Activated naive CD4-positive, alpha-beta T cell treated with anti-CD3 and anti-CD28 coated beads, Interleukin-2, amount 50 U/mL, for 24 hours (primary cell): Measurements from ENCODE around the gene RABGAP1L.
"Not testable (repeated sequence)": the region's sequence is repeated elsewhere in the genome, so short reads cannot be mapped to it uniquely, and the experiment has no call there.

Experiments used
- H3K27ac Mint-ChIP-seq: one replicate; pipeline ENCODE4 v1.8.0; 2021; ENCODE audit warnings: mild to moderate bottlenecking, mixed read lengths
- H3K27me3 Mint-ChIP-seq: one replicate; pipeline ENCODE4 v1.8.0; 2021; ENCODE audit warnings: mixed read lengths
- H3K36me3 Mint-ChIP-seq: one replicate; pipeline ENCODE4 v1.8.0; 2021; ENCODE audit warnings: mixed read lengths
- H3K4me1 Mint-ChIP-seq: one replicate; pipeline ENCODE4 v1.8.0; 2021; ENCODE audit warnings: mixed read lengths
- H3K4me3 Mint-ChIP-seq: one replicate; pipeline ENCODE4 v1.8.0; 2021; ENCODE audit warnings: mild to moderate bottlenecking, mixed read lengths
- H3K9me3 Mint-ChIP-seq: one replicate; pipeline ENCODE4 v1.8.0; 2021; ENCODE audit warnings: mixed read lengths

Gene RABGAP1L

GRCh38 chr1:174799136-174799479 is 639.8 kb downstream of the RABGAP1L start:
- no peak overlapping the region for H3K27ac Mint-ChIP-seq
- H3K4me1 Mint-ChIP-seq: peaks cover 7% of the 10 kb centered on the region
- H3K27me3 Mint-ChIP-seq: no peaks in the 10 kb centered on the region
- H3K4me3 Mint-ChIP-seq: no peak overlapping the region
- no peaks in the 10 kb centered on the region for H3K9me3 Mint-ChIP-seq
- no peaks in the 10 kb centered on the region for H3K36me3 Mint-ChIP-seq

GRCh38 chr1:174800216-174800851 is 641.0 kb downstream of the RABGAP1L start:
- Mint-ChIP-seq H3K9me3 (no peaks in the 10 kb centered on the region), H3K4me3 (no peak overlapping the region), H3K4me1 (peaks cover 7% of the 10 kb centered on the region), H3K27ac (no peak overlapping the region), H3K36me3 (no peaks in the 10 kb centered on the region), H3K27me3 (no peaks in the 10 kb centered on the region)

GRCh38 chr1:174800876-174801275 is 641.6 kb downstream of the RABGAP1L start:
- no peaks in the 10 kb centered on the region for H3K36me3 Mint-ChIP-seq
- no peak overlapping the region for H3K4me3 Mint-ChIP-seq

GRCh38 chr1:174809755-174810280 is 650.5 kb downstream of the RABGAP1L start:
- peaks cover 12% of the 10 kb centered on the region for H3K36me3 Mint-ChIP-seq
- H3K4me3 Mint-ChIP-seq: no peak overlapping the region
- no peak overlapping the region for H3K27ac Mint-ChIP-seq
- peaks cover 11% of the 10 kb centered on the region for H3K4me1 Mint-ChIP-seq
- no peaks in the 10 kb centered on the region for H3K9me3 Mint-ChIP-seq
- H3K27me3 Mint-ChIP-seq: no peaks in the 10 kb centered on the region

More at GRCh38 chr1:174800876-174801275, 641.6 kb downstream of the RABGAP1L start:
- no peaks in the 10 kb centered on the region for H3K9me3 Mint-ChIP-seq
- H3K27me3 Mint-ChIP-seq: no peaks in the 10 kb centered on the region
- H3K27ac Mint-ChIP-seq: no peak overlapping the region
- peaks cover 7% of the 10 kb centered on the region for H3K4me1 Mint-ChIP-seq

GRCh38 chr1:174812016-174812415 is 652.7 kb downstream of the RABGAP1L start:
- no peak overlapping the region for H3K4me3 Mint-ChIP-seq
- H3K27me3 Mint-ChIP-seq: no peaks in the 10 kb centered on the region
- H3K9me3 Mint-ChIP-seq: no peaks in the 10 kb centered on the region
- peaks cover 19% of the 10 kb centered on the region for H3K4me1 Mint-ChIP-seq
- H3K27ac Mint-ChIP-seq: no peak overlapping the region
- peaks cover 15% of the 10 kb centered on the region for H3K36me3 Mint-ChIP-seq

GRCh38 chr1:174812656-174813055 is 653.3 kb downstream of the RABGAP1L start:
- H3K9me3 Mint-ChIP-seq: no peaks in the 10 kb centered on the region
- no peak overlapping the region for H3K27ac Mint-ChIP-seq
- H3K27me3 Mint-ChIP-seq: no peaks in the 10 kb centered on the region
- peaks cover 19% of the 10 kb centered on the region for H3K4me1 Mint-ChIP-seq
- peaks cover 15% of the 10 kb centered on the region for H3K36me3 Mint-ChIP-seq
- H3K4me3 Mint-ChIP-seq: no peak overlapping the region

- H3K9me3 Mint-ChIP-seq: no peaks in the 10 kb centered on the region
- H3K36me3 Mint-ChIP-seq: peaks cover 25% of the 10 kb centered on the region
- no peak overlapping the region for H3K4me3 Mint-ChIP-seq
- peak overlapping the region; percentile 63 for H3K27ac Mint-ChIP-seq
- no peaks in the 10 kb centered on the region for H3K27me3 Mint-ChIP-seq
- peaks cover 24% of the 10 kb centered on the region for H3K4me1 Mint-ChIP-seq
Observed at GRCh38 chr1:174815036-174815435, 655.7 kb downstream of the RABGAP1L start.

- no peak overlapping the region for H3K27ac Mint-ChIP-seq
- no peak overlapping the region for H3K4me3 Mint-ChIP-seq
- no peaks in the 10 kb centered on the region for H3K27me3 Mint-ChIP-seq
- peaks cover 4% of the 10 kb centered on the region for H3K9me3 Mint-ChIP-seq
- H3K36me3 Mint-ChIP-seq: peaks cover 28% of the 10 kb centered on the region
- H3K4me1 Mint-ChIP-seq: peaks cover 24% of the 10 kb centered on the region
Observed at GRCh38 chr1:174815474-174815908, 656.2 kb downstream of the RABGAP1L start.

GRCh38 chr1:174816621-174817020 is 657.3 kb downstream of the RABGAP1L start:
- H3K4me3 Mint-ChIP-seq, H3K9me3 Mint-ChIP-seq, H3K27me3 Mint-ChIP-seq, H3K27ac Mint-ChIP-seq: not testable (repeated sequence)
- H3K4me1 Mint-ChIP-seq: peaks cover 24% of the 10 kb centered on the region
- H3K36me3 Mint-ChIP-seq: peaks cover 31% of the 10 kb centered on the region

GRCh38 chr1:174818014-174818616 is 658.8 kb downstream of the RABGAP1L start:
- no peak overlapping the region for H3K27ac Mint-ChIP-seq
- H3K4me1 Mint-ChIP-seq: peaks cover 18% of the 10 kb centered on the region
- H3K27me3 Mint-ChIP-seq: no peaks in the 10 kb centered on the region
- no peak overlapping the region for H3K4me3 Mint-ChIP-seq
- H3K36me3 Mint-ChIP-seq: peaks cover 24% of the 10 kb centered on the region
- peaks cover 5% of the 10 kb centered on the region for H3K9me3 Mint-ChIP-seq

GRCh38 chr1:174818951-174819350 is 659.6 kb downstream of the RABGAP1L start:
- H3K9me3 Mint-ChIP-seq: peaks cover 5% of the 10 kb centered on the region
- H3K36me3 Mint-ChIP-seq: peaks cover 23% of the 10 kb centered on the region
- H3K4me1 Mint-ChIP-seq: peaks cover 18% of the 10 kb centered on the region
- no peak overlapping the region for H3K4me3 Mint-ChIP-seq
- H3K27me3 Mint-ChIP-seq: no peaks in the 10 kb centered on the region
- no peak overlapping the region for H3K27ac Mint-ChIP-seq

- H3K36me3 Mint-ChIP-seq: peaks cover 23% of the 10 kb centered on the region
- peaks cover 5% of the 10 kb centered on the region for H3K9me3 Mint-ChIP-seq
- H3K4me1 Mint-ChIP-seq: peaks cover 18% of the 10 kb centered on the region
- H3K4me3 Mint-ChIP-seq: no peak overlapping the region
- no peak overlapping the region for H3K27ac Mint-ChIP-seq
- no peaks in the 10 kb centered on the region for H3K27me3 Mint-ChIP-seq
Observed at GRCh38 chr1:174819596-174819995, 660.3 kb downstream of the RABGAP1L start.

- Mint-ChIP-seq H3K4me3 (no peak overlapping the region), H3K9me3 (peaks cover 4% of the 10 kb centered on the region), H3K36me3 (peaks cover 14% of the 10 kb centered on the region), H3K27me3 (no peaks in the 10 kb centered on the region), H3K27ac (no peak overlapping the region), H3K4me1 (peaks cover 12% of the 10 kb centered on the region)
Observed at GRCh38 chr1:174825127-174825526, 665.8 kb downstream of the RABGAP1L start.

GRCh38 chr1:174825806-174826205 is 666.5 kb downstream of the RABGAP1L start:
- H3K27me3 Mint-ChIP-seq: no peaks in the 10 kb centered on the region
- peaks cover 12% of the 10 kb centered on the region for H3K4me1 Mint-ChIP-seq
- H3K27ac Mint-ChIP-seq: no peak overlapping the region
- no peak overlapping the region for H3K4me3 Mint-ChIP-seq
- no peaks in the 10 kb centered on the region for H3K9me3 Mint-ChIP-seq
- H3K36me3 Mint-ChIP-seq: peaks cover 12% of the 10 kb centered on the region

- H3K36me3 Mint-ChIP-seq: peaks cover 9% of the 10 kb centered on the region
- no peak overlapping the region for H3K4me3 Mint-ChIP-seq
- H3K27ac Mint-ChIP-seq: no peak overlapping the region
- peaks cover 15% of the 10 kb centered on the region for H3K4me1 Mint-ChIP-seq
- H3K27me3 Mint-ChIP-seq: no peaks in the 10 kb centered on the region
- no peaks in the 10 kb centered on the region for H3K9me3 Mint-ChIP-seq
Observed at GRCh38 chr1:174828264-174828663, 668.9 kb downstream of the RABGAP1L start.

- no peak overlapping the region for H3K27ac Mint-ChIP-seq
- H3K9me3 Mint-ChIP-seq: no peaks in the 10 kb centered on the region
- H3K36me3 Mint-ChIP-seq: peaks cover 9% of the 10 kb centered on the region
- H3K4me3 Mint-ChIP-seq: no peak overlapping the region
- peaks cover 14% of the 10 kb centered on the region for H3K4me1 Mint-ChIP-seq
- no peaks in the 10 kb centered on the region for H3K27me3 Mint-ChIP-seq
Observed at GRCh38 chr1:174829990-174830389, 670.7 kb downstream of the RABGAP1L start.
